HG03025 (cell line): Measurements from ENCODE around the gene DND1.
"Not testable (repeated sequence)": the region's sequence is repeated elsewhere in the genome, so short reads cannot be mapped to it uniquely, and the experiment has no call there.

Experiments used
- ATAC-seq: cut with Tn5 transposase; IDR thresholded peaks from one replicate; pipeline ENCODE4 v1.9.1; 2021; ENCODE audit warnings: mild to moderate bottlenecking, moderate library complexity; ENCODE audit not compliant: unreplicated experiment, low FRiP score

The DND1 gene

DNA sequence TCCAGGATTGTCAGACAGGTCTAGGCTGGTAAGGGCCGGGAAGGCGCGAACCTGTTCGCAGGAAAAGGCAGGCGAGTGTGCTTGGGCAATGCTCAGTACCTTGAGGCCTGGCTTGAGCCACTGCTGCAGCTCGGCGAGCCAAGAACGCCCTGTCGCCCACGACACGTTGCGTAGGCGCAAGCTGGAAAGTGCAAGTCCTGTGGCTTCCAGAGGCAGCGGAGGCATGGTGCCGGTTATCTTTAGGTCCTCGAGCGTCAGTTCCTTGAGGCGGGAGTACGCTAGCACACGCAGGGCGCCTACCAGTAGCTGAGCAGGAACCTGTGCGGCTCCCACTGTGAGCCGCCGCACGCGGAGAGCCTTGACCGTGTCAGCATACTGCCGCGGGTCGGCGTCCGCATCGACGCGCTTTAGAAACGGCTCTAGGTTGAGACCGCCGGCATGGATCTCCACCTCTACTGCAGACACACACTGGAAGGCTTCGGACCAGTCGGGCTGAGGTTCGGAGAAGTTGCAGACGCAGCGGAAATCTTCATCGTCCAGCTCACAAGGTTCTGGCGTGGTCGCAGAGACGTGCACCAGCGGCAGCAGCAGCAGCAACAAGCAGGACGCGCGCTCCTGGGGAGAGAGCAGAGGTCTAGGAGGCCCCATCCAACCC, 40.9 kb downstream of the DND1 start:
- ATAC-seq: peak; percentile 56

DNA sequence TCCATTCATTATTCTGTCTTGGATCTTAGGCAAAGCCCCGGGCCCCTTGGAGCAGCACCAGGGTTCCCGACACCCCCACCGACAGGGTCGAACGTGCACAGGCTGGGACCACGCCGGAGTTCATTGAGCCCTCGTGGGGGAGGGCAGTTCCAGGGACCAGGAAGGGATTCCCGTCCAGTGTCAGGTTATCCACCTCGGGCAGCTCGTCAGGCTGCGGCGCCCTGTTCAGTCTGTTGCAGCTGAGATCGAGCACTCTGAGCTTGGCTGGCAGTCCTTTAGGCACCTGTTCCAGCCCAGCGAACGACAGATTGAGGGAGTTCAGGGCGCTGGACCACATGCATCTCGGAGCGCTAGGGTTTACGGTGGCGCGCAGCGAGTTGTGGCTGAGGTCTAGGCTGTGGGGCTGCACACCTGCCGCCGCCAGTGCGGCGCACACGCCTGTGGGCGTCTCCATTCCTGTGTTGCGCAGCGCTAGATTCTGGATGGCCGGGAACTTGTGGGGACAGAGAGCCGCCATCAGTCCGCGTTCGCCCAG, 41.5 kb downstream of the DND1 start:
- peak; percentile 28 for ATAC-seq

DNA sequence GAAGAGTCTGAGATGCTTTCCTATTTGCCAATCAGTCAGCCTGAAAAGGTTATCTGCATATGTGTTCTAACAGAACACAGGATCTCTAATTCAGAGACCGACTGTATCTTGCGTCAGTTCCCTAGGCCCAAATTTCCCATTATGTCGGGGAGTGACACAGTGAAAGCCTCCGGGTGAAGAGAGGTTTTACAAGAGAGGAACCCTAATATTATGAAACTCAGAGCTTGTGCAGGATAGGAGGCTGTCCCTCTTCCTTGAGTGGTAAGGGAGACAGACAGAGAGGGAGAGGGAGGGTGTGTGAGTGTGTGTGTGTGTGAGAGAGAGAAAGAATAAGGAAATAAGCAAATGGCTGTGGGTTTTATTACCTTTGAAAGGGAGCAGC, 42.3 kb downstream of the DND1 start:
- ATAC-seq: no peak

DNA sequence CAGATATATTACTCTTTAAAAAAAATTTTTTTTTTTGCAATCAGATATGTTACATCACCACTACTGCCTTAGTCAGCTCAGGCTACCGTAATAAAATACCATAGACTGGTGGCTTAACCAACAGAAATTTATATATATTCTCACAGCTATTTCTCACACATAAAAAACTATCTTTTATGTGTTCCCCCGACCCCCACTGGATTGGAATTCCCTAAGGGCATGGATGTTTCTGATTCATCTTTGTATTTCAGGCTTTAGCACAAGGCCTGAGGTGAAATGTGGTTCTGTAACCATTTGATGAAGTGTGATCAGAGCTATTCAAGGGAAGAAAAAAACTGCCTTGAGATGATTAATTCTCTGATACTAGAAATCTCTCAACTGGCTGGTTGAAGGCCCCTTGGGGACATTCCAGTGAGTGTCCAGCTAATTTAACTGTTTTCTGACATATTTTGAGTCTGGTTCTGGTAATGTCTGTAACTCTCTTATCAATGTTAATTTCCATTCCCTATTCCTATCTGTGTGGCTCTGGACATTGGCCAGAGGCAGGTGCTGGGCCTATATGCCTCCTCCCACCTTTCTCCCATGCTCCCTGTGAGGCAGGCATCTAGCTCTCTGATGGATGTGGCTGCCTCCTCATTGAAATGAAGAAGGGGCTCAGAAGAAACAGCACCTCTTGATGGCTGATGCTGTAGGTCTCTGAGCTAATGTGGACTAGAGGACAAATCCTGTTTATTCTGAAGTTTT, 42.9 kb downstream of the DND1 start:
- ATAC-seq: no peak

DNA sequence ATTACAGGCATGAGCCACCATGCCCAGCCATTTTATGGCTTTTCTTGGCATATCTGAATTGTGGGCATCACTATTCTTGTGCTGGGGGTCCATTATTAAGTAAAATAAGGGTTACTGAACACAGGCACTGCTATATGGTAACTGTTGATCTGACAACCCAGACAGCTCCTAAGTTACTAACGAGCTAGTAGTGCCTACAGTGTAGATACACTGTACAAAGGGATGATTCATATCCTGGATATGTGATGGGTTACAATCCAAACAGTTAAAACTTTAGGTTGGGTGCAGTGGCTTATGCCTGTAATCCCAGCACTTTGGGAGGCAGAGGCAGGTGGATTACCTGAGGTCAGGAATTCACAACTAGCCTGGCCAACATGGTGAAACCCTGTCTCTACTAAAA, 44.7 kb downstream of the DND1 start:
- ATAC-seq: no peak

DNA sequence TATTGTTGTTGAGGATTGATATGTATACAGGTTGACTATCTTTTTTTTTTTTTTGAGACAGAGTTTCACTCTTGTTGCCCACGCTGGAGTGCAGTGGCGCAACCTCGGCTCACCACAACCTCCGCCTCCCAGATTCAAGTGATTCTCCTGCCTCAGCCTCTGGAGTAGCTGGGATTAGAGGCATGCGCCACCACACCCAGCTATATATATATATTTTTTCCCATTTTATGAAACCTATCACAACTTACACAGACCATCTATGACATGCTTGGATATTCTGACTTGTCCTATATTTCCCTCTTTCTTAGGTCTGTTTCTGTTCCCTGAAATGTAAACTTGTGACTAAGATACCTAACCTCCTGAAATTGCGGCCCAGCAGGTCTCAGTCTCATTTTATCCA, 45.4 kb downstream of the DND1 start:
- no peak for ATAC-seq

DNA sequence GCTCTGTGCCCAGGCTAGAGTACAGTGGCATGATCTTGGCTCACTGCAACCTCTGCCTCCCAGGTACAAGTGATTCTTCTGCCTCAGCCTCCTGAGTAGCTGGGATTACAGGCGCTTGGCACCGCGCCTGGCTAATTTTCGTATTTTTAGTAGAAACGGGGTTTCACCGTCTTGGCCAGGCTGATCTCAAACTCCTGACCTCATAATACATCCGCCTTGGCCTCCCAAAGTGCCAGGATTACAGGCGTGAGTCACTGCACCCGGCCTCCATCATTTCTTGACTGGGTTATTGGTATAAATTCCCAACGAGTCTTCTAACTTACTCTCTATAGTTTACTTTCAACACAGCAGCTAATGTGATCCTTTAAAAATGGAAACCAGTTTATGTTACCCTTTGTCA, 48.5 kb downstream of the DND1 start:
- ATAC-seq: not testable (repeated sequence)

DNA sequence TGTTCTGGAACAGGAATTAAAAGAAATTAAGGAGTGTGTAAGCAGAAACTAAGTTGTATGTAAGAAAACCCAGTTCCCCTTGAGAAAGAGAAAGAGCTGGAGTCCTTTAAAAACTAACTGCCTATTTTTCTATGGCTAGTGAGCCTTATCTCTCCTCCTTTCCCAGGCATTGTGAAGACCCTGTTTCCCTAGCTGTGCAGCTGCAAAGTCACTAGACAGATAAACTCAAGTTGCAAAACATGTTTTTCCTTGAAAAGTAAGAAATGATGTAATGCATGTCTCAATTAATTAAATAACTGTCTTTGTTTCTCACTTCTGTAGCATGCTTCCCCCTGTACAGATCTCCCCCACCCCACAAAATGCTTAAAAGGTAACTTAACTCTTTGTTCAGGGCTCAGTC, 50.3 kb downstream of the DND1 start:
- ATAC-seq: not testable (repeated sequence)

DNA sequence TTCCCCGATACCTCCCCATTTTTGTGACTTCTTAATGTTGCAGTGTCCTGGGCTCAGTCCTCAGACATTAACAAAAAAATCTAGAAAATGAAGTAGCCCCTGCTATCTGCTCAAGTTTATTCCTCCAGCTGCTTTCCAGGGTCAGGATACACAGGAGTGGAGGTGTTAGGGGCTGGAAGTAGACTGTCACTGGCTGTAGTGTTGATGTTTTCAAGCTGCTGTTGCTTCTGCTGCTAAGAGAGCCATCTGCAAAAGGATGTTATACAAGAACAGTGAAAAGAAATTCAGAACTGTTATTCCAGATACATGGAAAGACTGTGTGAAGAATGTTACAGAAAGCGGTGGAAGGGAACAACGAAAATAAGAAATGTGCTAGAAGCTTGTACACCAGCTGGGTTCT, 51.1 kb downstream of the DND1 start:
- no peak for ATAC-seq
